MG63 (cell line): ENCODE measurements around the gene SLFN12. TPM values are rescaled to one million over a fixed set of nuclear protein-coding genes. Genes with fewer than 3 reads are reported as not detected.
"Not testable (repeated sequence)": the region's sequence is repeated elsewhere in the genome, so short reads cannot be mapped to it uniquely, and the experiment has no call there.

Experiments used
- DNase-seq: peaks from one replicate; pipeline ENCODE4 v3.0.0-alpha.2; 2020
- H3K27me3 ChIP-seq: fragments of 250-450 bp; sonication (Bioruptor Pico); 2 replicates; pipeline ENCODE4 v1.5.1; 2020; ENCODE audit warnings: mild to moderate bottlenecking, moderate library complexity
- H3K36me3 ChIP-seq: fragments of 250-450 bp; sonication (Bioruptor Pico); 2 replicates; pipeline ENCODE4 v1.5.1; 2020; ENCODE audit warnings: mild to moderate bottlenecking, moderate library complexity
- H3K4me3 ChIP-seq: fragments of 250-450 bp; sonication (Bioruptor Pico); 2 replicates; pipeline ENCODE4 v1.5.1; 2020; ENCODE audit warnings: mild to moderate bottlenecking, moderate library complexity
- H3K9me3 ChIP-seq: fragments of 250-450 bp; sonication (Bioruptor Pico); 2 replicates; pipeline ENCODE4 v1.5.1; 2020; ENCODE audit warnings: mild to moderate bottlenecking, moderate library complexity
- total RNA-seq: library from RNA; depleted of rRNA; stranded (reverse); fragments of >200 nt; shearing (Covaris generic); gene quantifications from 2 replicates; pipeline ENCODE4 v1.2.3, GENCODE V29; 2014; ENCODE audit warnings: low replicate concordance

SLFN12 gene
- total RNA-seq, 1 experiment from 2014 or later: 9.1 TPM

DNA sequence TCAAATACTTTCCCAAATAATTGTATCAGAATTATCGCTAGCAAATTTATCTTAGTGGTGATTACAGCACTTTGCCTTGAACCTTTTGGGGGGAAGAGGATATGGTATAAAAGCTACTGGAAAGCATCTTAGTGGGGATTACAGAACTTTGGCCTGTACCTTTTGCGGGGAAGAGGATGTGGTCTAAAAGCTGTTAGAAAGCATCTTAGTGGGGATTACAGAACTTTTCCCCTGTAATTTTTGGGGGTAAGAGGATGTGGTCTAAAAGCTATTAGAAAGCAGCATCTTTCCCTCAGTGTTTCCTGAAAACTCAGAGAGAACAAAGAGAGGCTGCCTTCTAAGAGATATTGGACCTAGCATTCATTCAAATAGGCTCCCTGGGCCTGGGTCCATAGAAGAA lies 4.1 kb downstream of the SLFN12 start:
- no peak for DNase-seq
- Histone ChIP-seq H3K27me3 (no peaks in the 10 kb centered on the region), H3K36me3 (peaks cover 6% of the 10 kb centered on the region), H3K4me3 (no peak overlapping the region), H3K9me3 (no peaks in the 10 kb centered on the region)

DNA sequence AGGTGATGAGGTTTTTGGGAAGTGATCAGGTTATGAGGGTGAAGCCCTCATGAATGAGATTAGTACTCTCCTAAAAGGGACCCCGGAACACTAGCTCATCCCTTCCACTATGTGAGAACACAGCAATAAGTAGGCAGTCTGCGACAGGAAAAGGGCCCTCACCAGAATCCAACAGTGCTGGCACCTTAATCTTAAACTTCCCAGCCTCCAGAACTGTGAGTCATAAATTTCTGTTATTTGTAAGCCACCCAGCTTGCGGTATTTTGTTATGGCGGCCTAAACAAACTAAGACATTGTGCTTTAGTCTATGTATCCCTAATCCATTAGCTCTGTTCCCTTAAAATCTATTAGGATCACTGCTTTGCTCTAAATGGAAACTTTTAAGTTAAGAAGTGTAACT lies 8.5 kb downstream of the SLFN12 start:
- H3K9me3 ChIP-seq: no peaks in the 10 kb centered on the region
- no peak for DNase-seq
- no peaks in the 10 kb centered on the region for H3K27me3 ChIP-seq
- H3K36me3 ChIP-seq: peaks cover 19% of the 10 kb centered on the region; the same call in 1 of the 2 replicates
- H3K4me3 ChIP-seq: no peak overlapping the region

DNA sequence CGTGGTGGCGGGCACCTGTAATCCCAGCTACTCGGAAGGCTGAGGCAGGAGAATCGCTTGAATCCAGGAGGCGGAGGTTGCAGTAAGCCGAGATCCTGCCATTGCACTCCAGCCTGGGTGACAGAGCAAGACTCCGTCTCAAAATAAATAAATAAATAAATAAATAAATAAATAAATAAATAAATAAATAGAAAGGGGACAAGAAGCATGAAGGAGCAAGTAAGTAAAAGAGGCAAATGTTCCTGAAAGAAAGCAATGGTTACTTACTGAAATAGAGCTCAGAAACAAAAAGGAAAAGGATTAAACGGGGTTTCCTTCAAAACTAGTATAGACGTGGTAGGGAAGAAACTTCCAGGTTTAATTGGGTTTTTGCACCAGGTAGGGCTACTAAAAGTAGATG lies 11.2 kb downstream of the SLFN12 start:
- DNase-seq, H3K4me3 ChIP-seq, H3K27me3 ChIP-seq, H3K9me3 ChIP-seq: not testable (repeated sequence)
- peaks cover 23% of the 10 kb centered on the region; the same call in 1 of the 2 replicates for H3K36me3 ChIP-seq

DNA sequence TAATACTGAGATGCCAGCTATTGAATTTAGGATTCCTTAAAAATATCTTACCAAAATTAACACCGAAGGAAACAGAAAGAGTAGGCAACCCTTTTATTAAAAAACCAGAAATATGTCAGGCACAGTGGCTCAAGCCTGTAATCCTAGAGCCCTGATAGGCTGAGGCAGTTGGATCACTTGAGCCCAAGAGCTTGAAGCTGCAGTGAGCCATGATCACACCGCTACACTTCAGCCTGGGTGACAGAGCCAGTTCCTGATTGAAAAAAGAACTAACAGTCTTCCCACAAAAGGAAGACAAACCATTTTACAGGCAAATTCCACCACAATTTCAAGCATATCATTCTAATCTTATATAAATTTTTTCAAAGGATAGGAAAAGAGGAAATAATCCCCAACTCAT lies 15.6 kb downstream of the SLFN12 start:
- Histone ChIP-seq H3K9me3 (peaks cover 13% of the 10 kb centered on the region), H3K36me3 (peaks cover 38% of the 10 kb centered on the region), H3K27me3 (no peaks in the 10 kb centered on the region), H3K4me3 (no peak overlapping the region)
- DNase-seq: no peak

DNA sequence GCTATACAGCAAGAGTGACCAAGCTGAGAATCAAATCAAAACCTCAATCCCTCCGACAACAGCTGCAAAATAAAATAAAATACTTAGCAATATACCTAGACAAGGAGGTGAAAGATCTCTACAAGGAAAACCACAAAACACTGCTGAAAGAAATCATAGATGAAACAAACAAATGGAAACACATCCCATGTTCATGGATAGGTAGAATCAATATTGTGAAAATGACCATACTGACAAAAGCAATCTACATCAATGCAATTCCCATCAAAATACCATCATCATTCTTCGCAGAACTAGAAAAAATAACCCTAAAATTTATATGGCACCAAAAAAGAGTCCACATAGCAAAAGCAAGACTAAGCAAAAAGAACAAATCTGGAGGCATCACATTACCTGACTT lies 17.6 kb downstream of the SLFN12 start:
- not testable (repeated sequence) for DNase-seq, H3K4me3 ChIP-seq, H3K27me3 ChIP-seq
- peaks cover 50% of the 10 kb centered on the region for H3K36me3 ChIP-seq
- peaks cover 13% of the 10 kb centered on the region for H3K9me3 ChIP-seq

DNA sequence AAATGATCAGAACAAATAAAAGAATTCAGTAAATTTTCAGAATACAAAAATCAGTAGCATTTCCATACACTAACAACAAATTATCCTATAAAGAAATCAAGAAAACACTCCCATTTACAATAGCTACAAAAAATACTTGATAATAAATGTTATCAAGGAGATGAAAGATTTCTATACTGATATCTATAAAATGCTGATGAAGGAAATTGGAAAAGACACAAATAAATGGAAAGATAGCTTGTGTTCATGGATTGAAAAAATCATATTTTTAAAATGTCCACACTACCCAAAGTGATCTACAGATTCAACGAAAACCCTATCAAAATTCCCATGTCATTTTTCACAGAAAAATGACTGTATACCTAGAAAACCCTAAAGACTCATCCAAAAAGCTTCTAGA lies 18.1 kb downstream of the SLFN12 start:
- no peaks in the 10 kb centered on the region for H3K27me3 ChIP-seq
- H3K36me3 ChIP-seq: peaks cover 52% of the 10 kb centered on the region

DNA sequence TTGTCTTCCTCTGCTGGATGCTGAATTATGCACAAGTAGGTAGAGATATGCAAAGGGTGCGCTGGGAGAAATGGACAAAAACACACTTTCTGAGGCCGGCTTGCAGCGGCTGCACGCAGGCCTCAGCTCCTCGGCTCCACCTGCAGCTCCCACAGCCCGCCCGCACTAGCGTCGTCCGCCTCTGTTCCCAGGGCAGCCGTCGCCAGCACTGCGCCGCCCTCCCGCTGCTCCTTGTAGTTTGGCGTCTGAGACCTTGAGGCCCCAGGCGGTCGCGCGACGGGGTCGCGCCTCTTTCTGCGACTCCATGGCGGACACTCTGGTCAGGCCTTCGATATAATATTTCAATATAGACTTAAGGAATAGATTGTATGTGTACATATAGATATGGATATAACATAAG lies 24.8 kb downstream of the SLFN12 start:
- no peak overlapping the region for H3K4me3 ChIP-seq
- no peaks in the 10 kb centered on the region for H3K9me3 ChIP-seq
- H3K27me3 ChIP-seq: no peaks in the 10 kb centered on the region
- H3K36me3 ChIP-seq: peaks cover 38% of the 10 kb centered on the region
- no peak for DNase-seq

More for the DNA sequence above, 18.1 kb downstream of the SLFN12 start:
- DNase-seq: no peak
- H3K9me3 ChIP-seq: peaks cover 13% of the 10 kb centered on the region
- no peak overlapping the region for H3K4me3 ChIP-seq

DNA sequence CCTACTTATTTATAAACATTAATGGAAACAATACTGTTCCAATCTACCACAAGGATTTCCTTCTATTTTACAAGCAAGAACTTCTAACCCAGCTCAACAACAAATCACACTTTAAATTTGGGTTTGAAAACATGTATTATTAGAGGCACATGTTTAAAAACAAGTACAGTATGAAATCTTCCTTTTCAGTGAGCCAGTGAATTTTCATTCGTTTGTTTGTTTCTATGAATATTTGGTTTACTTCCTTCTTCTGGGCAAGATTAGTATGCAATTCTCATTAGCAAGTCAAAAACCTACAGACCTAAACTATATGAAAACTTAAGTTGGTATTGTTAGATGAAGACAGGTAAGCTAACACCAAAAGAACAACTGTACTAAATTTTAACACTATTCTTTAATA lies 25.7 kb downstream of the SLFN12 start:
- Histone ChIP-seq H3K36me3 (peaks cover 38% of the 10 kb centered on the region), H3K4me3 (no peak overlapping the region), H3K27me3 (no peaks in the 10 kb centered on the region), H3K9me3 (no peaks in the 10 kb centered on the region)
- no peak for DNase-seq

DNA sequence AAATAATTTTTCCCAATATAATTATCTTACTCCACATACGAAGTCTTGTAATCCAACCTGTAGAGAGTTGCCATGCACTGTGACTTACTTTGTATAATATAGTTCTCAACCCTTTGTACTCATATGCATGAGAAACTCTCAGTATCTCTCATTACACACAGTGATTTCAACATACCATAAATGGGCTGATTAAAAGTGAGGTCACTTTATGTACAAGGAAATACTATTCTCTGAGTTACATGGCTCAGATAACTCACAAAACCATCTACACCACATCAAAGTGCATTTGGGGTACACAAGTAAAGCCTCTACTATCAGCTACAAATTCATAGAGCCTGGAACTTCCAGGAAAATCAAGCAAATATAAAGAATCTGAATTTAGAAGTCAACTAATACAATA lies 27.9 kb downstream of the SLFN12 start:
- Histone ChIP-seq H3K27me3 (no peaks in the 10 kb centered on the region), H3K36me3 (peaks cover 18% of the 10 kb centered on the region), H3K4me3 (no peak overlapping the region), H3K9me3 (no peaks in the 10 kb centered on the region)
- DNase-seq: no peak

DNA sequence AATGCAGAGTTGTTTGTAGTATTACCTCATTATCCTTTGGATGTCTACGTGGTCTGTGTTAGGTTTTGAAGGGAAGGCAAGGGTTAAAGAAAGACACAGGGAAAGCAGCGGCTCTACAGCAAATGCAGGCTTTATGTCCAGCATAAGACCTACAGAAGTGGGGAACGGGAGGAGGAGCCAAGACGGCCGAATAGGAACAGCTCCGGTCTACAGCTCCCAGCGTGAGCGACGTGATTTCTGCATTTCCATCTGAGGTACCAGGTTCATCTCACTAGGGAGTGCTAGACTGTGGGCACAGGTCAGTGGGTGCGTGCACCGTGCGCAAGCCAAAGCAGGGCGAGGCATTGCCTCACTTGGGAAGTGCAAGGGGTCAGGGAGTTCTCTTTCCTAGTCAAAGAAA lies 38.5 kb downstream of the SLFN12 start:
- H3K9me3 ChIP-seq, H3K4me3 ChIP-seq, DNase-seq, H3K27me3 ChIP-seq, H3K36me3 ChIP-seq: not testable (repeated sequence)

DNA sequence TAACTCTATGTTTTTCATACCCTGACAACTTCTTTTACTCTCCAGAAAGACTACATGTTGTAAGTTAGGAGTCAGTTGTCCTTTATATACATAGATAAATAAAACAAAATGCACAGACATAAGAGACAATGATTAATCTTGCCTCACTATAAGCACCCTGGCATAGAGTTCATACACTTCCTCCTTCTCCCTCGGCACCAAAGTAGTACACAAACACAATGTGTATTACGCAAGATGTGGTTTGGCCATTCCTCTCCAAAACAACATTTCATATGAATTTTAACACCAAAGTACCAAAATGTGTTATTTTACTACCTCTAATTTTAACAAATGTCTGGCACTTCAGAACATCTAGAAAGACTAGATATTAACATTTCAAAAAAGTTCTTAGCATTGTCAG lies 41.6 kb downstream of the SLFN12 start:
- Histone ChIP-seq H3K36me3 (no peaks in the 10 kb centered on the region), H3K27me3 (no peaks in the 10 kb centered on the region), H3K9me3 (no peaks in the 10 kb centered on the region), H3K4me3 (no peak overlapping the region)
- no peak for DNase-seq

DNA sequence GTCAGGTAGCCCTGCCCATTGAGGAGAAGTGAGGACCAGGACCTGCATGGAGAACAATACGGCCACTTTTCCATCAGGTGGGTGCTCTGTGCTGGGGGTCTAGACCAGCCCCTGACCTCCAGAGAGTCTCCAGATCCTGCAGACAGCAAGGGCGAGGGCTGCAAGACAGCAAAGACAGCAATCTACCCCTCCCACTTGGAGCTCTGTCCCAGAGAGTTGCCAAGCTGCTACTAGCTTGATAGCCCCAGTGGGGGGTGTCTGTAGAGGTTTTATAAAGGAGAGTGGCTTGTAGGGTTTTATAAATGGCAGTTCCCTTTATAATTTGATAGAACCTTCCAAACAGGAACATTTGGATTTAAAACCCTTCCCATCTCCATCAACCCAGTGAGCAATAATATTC lies 42.1 kb downstream of the SLFN12 start:
- H3K36me3 ChIP-seq: no peaks in the 10 kb centered on the region
- no peak overlapping the region for H3K4me3 ChIP-seq
- no peaks in the 10 kb centered on the region for H3K9me3 ChIP-seq
- DNase-seq: no peak
- no peaks in the 10 kb centered on the region for H3K27me3 ChIP-seq

DNA sequence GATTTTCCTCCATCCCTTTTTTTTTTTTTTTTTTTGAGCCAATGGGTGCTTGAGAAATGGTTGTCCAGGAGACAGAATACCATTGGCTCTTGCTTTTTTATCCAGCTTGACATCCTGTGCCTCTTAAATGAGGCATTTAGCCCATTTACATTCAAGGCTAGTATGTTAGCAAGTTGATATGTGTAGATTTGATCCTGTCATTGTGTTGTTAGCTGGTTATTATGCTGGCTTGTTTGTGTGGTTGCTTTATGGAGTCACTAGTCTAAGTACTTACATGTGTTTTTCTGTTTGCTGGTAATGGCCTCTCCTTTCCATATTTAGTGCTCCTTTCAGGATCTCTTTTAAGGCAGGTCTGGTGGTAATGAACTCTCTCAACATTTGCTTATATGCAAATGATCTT lies 44.8 kb downstream of the SLFN12 start:
- DNase-seq: no peak
- no peak overlapping the region for H3K4me3 ChIP-seq
- H3K36me3 ChIP-seq: no peaks in the 10 kb centered on the region
- no peaks in the 10 kb centered on the region for H3K27me3 ChIP-seq
- no peaks in the 10 kb centered on the region for H3K9me3 ChIP-seq

DNA sequence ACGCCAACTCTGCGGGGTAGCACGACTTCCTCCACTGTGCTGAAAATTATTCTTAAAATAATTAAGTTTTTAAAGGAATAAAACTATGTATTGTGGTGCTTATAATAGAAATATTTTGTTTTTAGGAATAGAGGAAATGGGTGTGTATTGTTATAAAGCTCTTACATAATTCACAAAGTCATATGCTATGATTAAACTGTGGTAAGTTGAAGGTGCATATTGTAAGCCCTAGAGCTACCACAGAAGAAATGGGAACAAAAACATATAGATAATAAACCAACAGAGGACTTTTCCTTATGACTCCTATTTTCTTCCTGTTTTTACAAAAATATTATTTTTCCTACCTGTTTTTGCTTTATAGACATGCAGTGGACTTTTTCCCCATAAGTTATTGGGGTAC lies 54.6 kb downstream of the SLFN12 start:
- H3K27me3 ChIP-seq: no peaks in the 10 kb centered on the region
- no peaks in the 10 kb centered on the region for H3K36me3 ChIP-seq
- H3K4me3 ChIP-seq: no peak overlapping the region
- H3K9me3 ChIP-seq: peaks cover 5% of the 10 kb centered on the region; the same call in 1 of the 2 replicates
- DNase-seq: no peak

DNA sequence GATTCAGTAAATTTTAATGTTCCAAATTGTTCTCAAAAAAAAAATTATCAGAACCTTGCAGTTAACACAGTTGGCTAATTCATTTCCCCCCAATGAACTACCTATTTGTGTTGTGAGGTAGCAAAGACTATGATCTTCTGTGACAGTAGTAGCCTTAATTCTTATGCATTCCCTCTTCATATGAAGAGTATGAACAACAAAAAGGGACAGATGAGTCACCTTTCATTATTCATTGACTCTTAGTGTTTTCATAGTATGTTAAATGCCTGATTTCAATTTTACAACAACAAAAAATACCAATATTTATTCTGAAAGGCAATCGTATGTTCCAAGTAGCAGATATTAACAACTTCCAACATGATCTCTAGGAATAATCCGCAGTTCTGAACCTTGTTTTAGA lies 55.2 kb downstream of the SLFN12 start:
- DNase-seq: no peak
- Histone ChIP-seq H3K9me3 (peaks cover 5% of the 10 kb centered on the region; the same call in 1 of the 2 replicates), H3K36me3 (0 out of 2 replicates have a peak, but pooled peaks cover under 1% of the 10 kb centered on the region), H3K27me3 (no peaks in the 10 kb centered on the region), H3K4me3 (no peak overlapping the region)

DNA sequence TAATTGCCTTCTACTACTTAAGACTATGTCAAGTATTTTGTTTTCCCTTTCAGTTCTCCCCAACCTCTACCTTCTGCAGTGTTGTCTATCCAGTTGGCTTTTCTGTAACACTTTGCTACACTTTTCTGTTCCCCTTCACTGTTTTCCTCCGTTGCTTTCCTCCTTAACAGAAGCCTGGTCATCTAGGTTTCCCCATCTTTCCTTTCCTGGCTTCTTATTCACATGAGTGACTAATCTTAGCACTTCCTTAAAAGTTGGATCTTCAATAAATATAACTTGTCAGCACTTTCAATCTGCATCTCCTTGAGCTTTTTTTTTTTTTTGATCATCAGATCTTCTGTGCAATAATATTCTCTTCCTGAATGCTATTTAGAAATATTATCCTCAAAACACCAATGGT lies 56.1 kb downstream of the SLFN12 start:
- H3K36me3 ChIP-seq: 0 out of 2 replicates have a peak, but pooled peaks cover 3% of the 10 kb centered on the region
- DNase-seq: no peak
- H3K4me3 ChIP-seq: no peak overlapping the region
- no peaks in the 10 kb centered on the region for H3K27me3 ChIP-seq
- H3K9me3 ChIP-seq: peaks cover 5% of the 10 kb centered on the region; the same call in 1 of the 2 replicates

DNA sequence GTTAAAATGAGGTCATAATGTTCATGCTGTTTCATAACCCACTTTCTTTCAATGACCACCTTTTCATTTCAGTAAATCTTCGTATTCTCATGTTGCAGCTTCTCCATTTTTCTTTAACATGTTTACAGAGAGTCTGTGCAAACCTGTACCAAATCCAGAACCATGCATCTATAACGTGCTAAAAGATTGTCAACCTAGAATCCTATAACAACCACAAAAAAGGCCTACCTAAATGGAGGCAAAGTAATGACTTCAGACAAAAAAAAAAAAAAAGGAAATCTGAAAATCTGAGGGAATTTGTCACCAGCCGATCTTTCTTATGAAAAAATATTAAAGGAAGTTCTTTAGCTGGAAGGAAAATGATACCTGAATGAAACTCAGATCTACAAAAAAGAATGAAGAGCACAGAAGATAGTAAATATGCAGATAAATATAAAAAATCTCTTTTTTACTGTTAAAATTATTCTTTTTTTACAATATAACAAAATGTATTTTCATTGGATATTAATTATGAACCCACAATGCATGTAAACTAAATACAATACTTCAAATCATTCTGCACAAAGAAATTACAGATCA lies 57.4 kb downstream of the SLFN12 start:
- Histone ChIP-seq H3K9me3 (peaks cover 5% of the 10 kb centered on the region; the same call in 1 of the 2 replicates), H3K4me3 (peak overlapping the region; percentile 60), H3K36me3 (peaks cover 8% of the 10 kb centered on the region), H3K27me3 (no peaks in the 10 kb centered on the region)
- DNase-seq: no peak

DNA sequence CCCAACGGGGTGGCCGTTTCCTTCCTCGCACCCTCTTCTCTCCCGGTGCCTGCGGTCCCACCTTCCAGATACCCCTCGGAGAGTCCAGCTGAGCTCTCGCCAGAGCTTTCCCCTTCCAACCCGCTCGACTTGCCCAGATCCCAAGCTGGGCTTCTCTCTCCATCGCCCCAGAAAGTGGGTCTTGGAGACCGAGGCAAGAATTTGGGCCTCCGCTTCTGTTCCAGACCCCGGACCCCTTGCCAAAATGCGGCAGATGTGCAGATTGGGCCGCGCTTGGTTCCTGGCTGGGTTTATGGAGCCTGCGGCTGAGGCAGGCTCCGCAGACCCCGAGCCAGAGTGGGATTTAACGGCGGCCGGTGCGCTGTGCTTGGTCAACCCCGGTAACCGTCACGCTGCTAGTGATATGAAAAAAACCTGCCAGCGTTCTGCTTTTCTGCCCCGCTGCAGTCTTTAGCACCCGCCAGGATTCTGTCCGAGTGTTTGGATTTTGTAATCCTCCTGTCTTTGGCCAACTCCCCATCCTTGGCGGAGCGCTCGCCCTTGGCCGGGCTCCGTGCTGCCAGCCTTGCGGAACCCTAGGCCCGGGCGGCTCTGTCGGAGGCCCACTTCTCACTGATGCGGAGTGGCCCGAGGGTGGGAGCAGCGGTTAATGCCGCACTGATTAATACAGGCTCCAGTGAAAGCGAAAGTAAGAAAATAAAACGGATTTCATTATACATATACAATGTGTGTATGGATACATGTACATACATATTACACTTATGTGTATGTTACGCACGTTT lies 58.1 kb downstream of the SLFN12 start:
- peaks cover 5% of the 10 kb centered on the region; the same call in 1 of the 2 replicates for H3K9me3 ChIP-seq
- H3K36me3 ChIP-seq: peaks cover 15% of the 10 kb centered on the region
- peak overlapping the region; percentile 60 for H3K4me3 ChIP-seq
- peak; percentile 85 for DNase-seq
- H3K27me3 ChIP-seq: no peaks in the 10 kb centered on the region
